BE2C (cell line): ENCODE results near the gene ULK4.

ENCODE experiments used
- DNase-seq: peaks from one replicate; pipeline ENCODE4 v3.0.0-alpha.2; 2020
- H3K27me3 ChIP-seq: fragments of 250-450 bp; sonication (Bioruptor Pico); 2 replicates; pipeline ENCODE4 v1.5.1; 2020; ENCODE audit warnings: mild to moderate bottlenecking
- H3K36me3 ChIP-seq: fragments of 250-450 bp; sonication (Bioruptor Pico); 2 replicates; pipeline ENCODE4 v1.5.1; 2020; ENCODE audit warnings: mild to moderate bottlenecking
- H3K4me1 ChIP-seq: fragments of 250-450 bp; sonication (Bioruptor Pico); 2 replicates; pipeline ENCODE4 v1.5.1; 2020
- H3K4me3 ChIP-seq: 2 replicates; pipeline ENCODE4 v1.5.1; 2011; ENCODE audit warnings: low read depth, low read length
- H3K9me3 ChIP-seq: fragments of 250-450 bp; sonication (Bioruptor Pico); 2 replicates; pipeline ENCODE4 v1.5.1; 2020
- TF ChIP-seq, protein P1 (sequence below): IDR thresholded peaks from 2 replicates; pipeline ENCODE4 v1.5.1; 2012; ENCODE audit warnings: mild to moderate bottlenecking, low read depth, low read length

ULK4 gene

DNA sequence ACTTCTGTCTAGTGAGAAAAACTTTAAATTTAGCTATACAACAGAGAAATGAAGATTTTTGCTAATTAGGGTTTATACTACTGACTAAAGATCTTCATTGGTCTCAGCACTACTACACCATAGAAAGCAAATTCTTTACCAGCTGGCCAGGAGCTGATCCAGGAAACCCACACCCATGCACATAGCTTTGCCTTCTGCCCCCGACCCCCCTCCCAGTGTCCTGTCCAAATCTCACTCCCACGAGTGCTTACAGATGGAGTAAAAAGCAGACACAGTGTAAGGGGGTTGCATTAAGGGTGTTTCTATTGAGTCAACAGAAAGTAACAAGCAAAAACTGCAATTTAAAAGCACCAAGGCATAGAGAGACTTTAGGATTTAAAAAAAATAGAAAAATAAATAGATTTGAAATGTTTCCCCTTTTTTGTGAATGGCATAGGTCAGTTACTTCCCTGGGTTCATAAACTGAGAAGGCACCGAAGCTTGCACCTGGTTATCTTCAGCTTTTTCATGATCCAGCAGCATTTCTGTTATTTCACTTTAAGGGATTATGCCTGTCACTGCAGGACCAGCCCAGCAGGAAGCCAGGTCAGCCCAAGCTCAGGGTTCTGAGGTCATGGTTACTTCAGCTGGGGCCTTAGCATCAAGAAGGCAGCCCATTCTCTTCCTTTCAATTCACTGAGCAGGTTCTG is 638.3 kb downstream of the ULK4 start:
- Histone ChIP-seq H3K27me3 (no peaks in the 10 kb centered on the region), H3K4me1 (no peaks in the 10 kb centered on the region), H3K4me3 (no peak overlapping the region), H3K36me3 (no peaks in the 10 kb centered on the region), H3K9me3 (no peaks in the 10 kb centered on the region)
- TF ChIP-seq, protein P1, sequence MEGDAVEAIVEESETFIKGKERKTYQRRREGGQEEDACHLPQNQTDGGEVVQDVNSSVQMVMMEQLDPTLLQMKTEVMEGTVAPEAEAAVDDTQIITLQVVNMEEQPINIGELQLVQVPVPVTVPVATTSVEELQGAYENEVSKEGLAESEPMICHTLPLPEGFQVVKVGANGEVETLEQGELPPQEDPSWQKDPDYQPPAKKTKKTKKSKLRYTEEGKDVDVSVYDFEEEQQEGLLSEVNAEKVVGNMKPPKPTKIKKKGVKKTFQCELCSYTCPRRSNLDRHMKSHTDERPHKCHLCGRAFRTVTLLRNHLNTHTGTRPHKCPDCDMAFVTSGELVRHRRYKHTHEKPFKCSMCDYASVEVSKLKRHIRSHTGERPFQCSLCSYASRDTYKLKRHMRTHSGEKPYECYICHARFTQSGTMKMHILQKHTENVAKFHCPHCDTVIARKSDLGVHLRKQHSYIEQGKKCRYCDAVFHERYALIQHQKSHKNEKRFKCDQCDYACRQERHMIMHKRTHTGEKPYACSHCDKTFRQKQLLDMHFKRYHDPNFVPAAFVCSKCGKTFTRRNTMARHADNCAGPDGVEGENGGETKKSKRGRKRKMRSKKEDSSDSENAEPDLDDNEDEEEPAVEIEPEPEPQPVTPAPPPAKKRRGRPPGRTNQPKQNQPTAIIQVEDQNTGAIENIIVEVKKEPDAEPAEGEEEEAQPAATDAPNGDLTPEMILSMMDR, result no peak
- no peak for DNase-seq

DNA sequence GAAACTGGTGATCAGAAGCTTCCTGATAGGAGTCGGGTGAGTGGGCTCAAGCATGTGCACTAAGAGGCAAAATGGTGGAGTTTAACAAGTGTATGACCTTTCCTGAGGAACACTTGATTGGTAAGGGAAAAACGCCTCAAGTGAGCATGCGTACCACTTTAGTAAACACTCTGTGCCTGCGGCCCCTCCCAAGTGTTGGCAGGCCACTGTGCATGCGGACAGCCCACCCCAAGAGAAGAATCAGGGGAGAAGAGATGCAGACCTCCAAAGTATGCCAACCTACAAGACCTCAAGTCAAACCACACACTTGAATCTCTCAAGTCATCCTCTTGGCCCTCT is 640.3 kb downstream of the ULK4 start:
- Histone ChIP-seq H3K27me3 (no peaks in the 10 kb centered on the region), H3K4me1 (no peaks in the 10 kb centered on the region), H3K9me3 (no peaks in the 10 kb centered on the region), H3K4me3 (no peak overlapping the region), H3K36me3 (no peaks in the 10 kb centered on the region)
- DNase-seq, result no peak
- TF ChIP-seq, protein P1, result no peak

DNA sequence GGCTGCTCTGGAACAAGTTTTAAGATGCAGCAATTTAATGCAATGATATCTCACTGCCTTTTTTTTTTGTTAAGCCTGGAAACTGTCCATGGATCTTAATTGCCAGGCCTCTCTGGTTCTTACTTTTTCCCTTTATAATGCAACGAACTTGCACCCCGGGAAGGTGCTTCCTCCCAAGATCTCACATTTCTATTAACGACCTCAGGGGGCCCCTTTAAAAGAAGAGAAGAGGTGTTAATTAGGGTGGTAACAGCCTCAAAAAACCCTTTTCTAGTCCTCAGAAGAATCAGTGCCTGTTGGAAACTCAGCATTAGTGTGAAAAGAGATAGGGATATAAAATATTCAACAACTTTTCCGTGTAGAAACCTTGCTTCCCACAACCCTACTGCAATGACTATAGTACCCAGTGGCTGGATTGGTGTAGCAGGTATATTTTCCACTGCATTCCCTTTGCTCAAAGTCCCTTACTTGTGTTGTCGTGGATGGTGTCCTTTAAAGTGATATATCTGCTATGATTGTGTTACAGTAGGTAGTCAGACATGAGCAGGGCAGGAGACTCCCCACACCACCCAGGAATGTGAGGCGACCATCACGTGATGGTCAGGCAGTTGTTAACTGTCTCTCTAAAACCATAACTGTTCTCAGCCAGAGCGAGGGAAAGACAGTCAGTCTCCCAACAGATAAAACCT is 640.8 kb downstream of the ULK4 start:
- no peaks in the 10 kb centered on the region for H3K4me1 ChIP-seq
- H3K9me3 ChIP-seq, result no peaks in the 10 kb centered on the region
- TF ChIP-seq, protein P1, result no peak
- no peaks in the 10 kb centered on the region for H3K36me3 ChIP-seq
- DNase-seq, result no peak
- H3K27me3 ChIP-seq, result no peaks in the 10 kb centered on the region
- no peak overlapping the region for H3K4me3 ChIP-seq

DNA sequence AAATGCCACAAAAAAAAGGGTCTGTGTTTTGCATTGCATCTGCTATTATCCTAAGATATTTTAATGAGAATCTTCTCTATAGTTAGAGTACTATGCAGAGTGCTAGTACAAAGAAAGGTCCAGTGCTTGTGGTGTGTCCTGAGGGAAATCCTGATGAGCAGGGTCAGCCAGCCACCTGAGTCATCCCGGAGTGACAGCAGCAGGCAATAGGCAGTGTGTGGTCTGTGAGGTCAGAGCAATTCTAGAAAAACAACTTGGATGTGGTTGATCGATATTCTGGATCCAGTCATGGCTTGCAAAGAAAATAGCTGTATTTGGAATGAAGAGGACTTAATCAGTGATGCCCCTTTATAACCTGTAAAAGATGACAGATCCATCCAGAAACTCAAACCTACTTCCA is 643.4 kb downstream of the ULK4 start:
- Histone ChIP-seq H3K36me3 (no peaks in the 10 kb centered on the region), H3K9me3 (no peaks in the 10 kb centered on the region), H3K4me3 (no peak overlapping the region), H3K27me3 (no peaks in the 10 kb centered on the region), H3K4me1 (no peaks in the 10 kb centered on the region)
- DNase-seq, result no peak
- TF ChIP-seq, protein P1, result no peak

DNA sequence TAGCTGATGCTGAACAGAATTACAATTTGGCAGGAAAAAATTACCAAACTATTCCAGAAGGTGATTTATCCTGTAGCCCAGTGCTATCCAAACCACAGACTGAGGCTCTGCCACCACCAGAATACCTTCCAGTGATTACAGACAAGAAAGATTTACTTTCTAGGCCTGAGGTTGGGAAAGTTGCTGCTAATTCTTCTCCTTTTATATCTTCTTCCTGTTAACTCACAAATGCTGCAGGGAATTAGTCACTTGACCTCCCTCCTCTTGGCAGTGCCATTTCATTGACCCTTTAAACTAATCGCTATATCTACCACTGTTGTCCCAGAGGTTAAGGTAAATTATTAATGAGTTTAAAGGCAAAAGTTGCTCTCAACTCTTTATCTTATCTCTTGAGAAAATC is 644.2 kb downstream of the ULK4 start:
- Histone ChIP-seq H3K27me3 (no peaks in the 10 kb centered on the region), H3K4me3 (no peak overlapping the region), H3K36me3 (no peaks in the 10 kb centered on the region), H3K4me1 (no peaks in the 10 kb centered on the region), H3K9me3 (no peaks in the 10 kb centered on the region)
- TF ChIP-seq, protein P1, result no peak
- DNase-seq, result no peak

DNA sequence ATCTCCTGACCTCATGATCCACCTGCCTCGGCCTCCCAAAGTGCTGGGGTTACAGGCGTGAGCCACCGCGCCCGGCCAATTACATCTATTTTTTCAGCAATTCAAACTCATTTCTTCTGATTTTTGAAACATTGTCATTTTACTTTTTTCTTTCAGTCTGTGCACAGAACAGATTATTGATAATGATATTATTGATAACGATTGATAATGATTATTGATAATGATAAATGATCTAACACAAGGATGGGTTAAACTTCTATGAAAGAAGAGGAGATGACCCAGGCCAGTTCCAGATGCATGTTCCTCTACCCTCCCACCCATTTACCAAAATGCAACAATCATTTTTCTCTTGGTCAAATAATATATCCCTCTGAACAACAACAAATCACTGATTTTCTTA is 644.6 kb downstream of the ULK4 start:
- Histone ChIP-seq H3K4me1 (no peaks in the 10 kb centered on the region), H3K4me3 (no peak overlapping the region), H3K27me3 (no peaks in the 10 kb centered on the region), H3K9me3 (no peaks in the 10 kb centered on the region), H3K36me3 (no peaks in the 10 kb centered on the region)
- no peak for DNase-seq
- TF ChIP-seq, protein P1, result no peak
